OCI-LY1 (cell line): Measurements from ENCODE around the gene IGIP.

Experiments used
- H2AFZ ChIP-seq: fragments of 200-600 bp; sonication (generic), shearing (Covaris generic); 2 replicates; pipeline ENCODE4 v1.6.0; 2014; ENCODE audit warnings: antibody characterized with exemption, mild to moderate bottlenecking, low read length
- H3F3A ChIP-seq: fragments of 200-600 bp; sonication (generic), shearing (Covaris generic); 2 replicates; pipeline ENCODE4 v1.6.0; 2014; ENCODE audit warnings: mild to moderate bottlenecking, antibody characterized with exemption, low read length, moderate library complexity; ENCODE audit not compliant: insufficient read depth
- H3K27ac ChIP-seq: fragments of 200-600 bp; sonication (generic); 2 replicates; pipeline ENCODE4 v1.5.1; 2014; ENCODE audit warnings: low read length, mixed run types, mild to moderate bottlenecking, low read depth; ENCODE audit not compliant: poor library complexity, severe bottlenecking
- H3K27me3 ChIP-seq: fragments of 200-600 bp; sonication (generic); 2 replicates; pipeline ENCODE4 v1.6.0; 2014; ENCODE audit warnings: antibody characterized with exemption, mild to moderate bottlenecking, low read length, moderate library complexity; ENCODE audit not compliant: insufficient read depth
- H3K36me3 ChIP-seq: fragments of 200-600 bp; sonication (generic); 2 replicates; pipeline ENCODE4 v1.6.1; 2014; ENCODE audit warnings: mild to moderate bottlenecking, antibody characterized with exemption, low read length, moderate library complexity, mixed read lengths; ENCODE audit not compliant: insufficient read depth
- H3K4me1 ChIP-seq: fragments of 200-600 bp; sonication (generic); 2 replicates; pipeline ENCODE4 v1.5.1; 2014; ENCODE audit warnings: mild to moderate bottlenecking, low read length, moderate library complexity; ENCODE audit not compliant: insufficient read depth, severe bottlenecking
- H3K4me2 ChIP-seq: fragments of 200-600 bp; sonication (generic), shearing (Covaris generic); 2 replicates; pipeline ENCODE4 v1.6.1; 2014; ENCODE audit warnings: low read length
- H3K4me3 ChIP-seq: fragments of 200-600 bp; sonication (generic); 2 replicates; pipeline ENCODE4 v1.5.1; 2014; ENCODE audit warnings: low read length, low read depth, mild to moderate bottlenecking, mixed read lengths; ENCODE audit not compliant: poor library complexity, severe bottlenecking
- H3K79me2 ChIP-seq: fragments of 200-600 bp; shearing (Covaris generic); 2 replicates; pipeline ENCODE4 v1.6.1; 2016; ENCODE audit warnings: mixed run types, low read length, mixed read lengths; ENCODE audit not compliant: insufficient read depth
- H3K9ac ChIP-seq: fragments of 200-600 bp; sonication (generic), shearing (Covaris generic); 2 replicates; pipeline ENCODE4 v1.6.1; 2014; ENCODE audit warnings: mild to moderate bottlenecking, low read length, mixed read lengths
- H3K9me2 ChIP-seq: fragments of 200-600 bp; sonication (generic), shearing (Covaris generic); 2 replicates; pipeline ENCODE4 v1.6.1; 2014; ENCODE audit warnings: low read depth, mild to moderate bottlenecking, low read length, mixed read lengths
- H3K9me3 ChIP-seq: fragments of 200-600 bp; shearing (Covaris generic); 2 replicates; pipeline ENCODE4 v1.6.1; 2014; ENCODE audit warnings: low read length, mixed read lengths
- H4K20me1 ChIP-seq: fragments of 200-600 bp; sonication (generic), shearing (Covaris generic); 2 replicates; pipeline ENCODE4 v1.6.0; 2016; ENCODE audit warnings: mild to moderate bottlenecking, low read length; ENCODE audit not compliant: insufficient read depth
- CTCF ChIP-seq: fragments of 200-600 bp; sonication (generic), shearing (Covaris generic); IDR thresholded peaks from 2 replicates; pipeline ENCODE4 v1.5.1; 2017; ENCODE audit warnings: mild to moderate bottlenecking, antibody characterized with exemption, low read length, moderate library complexity, mixed read lengths
- EZH2 ChIP-seq: fragments of 200-600 bp; sonication (generic), shearing (Covaris generic); IDR thresholded peaks from 2 replicates; pipeline ENCODE4 v1.8.0; 2017; ENCODE audit warnings: borderline replicate concordance, mixed run types, mild to moderate bottlenecking, antibody characterized with exemption, low read length, moderate library complexity, mixed read lengths

The IGIP gene

GRCh38 chr5:140157032-140157781 is 31.5 kb downstream of the IGIP start:
- H3K9ac ChIP-seq: no peak overlapping the region
- H3K4me3 ChIP-seq: no peak overlapping the region
- peaks cover 4% of the 10 kb centered on the region for H3K4me1 ChIP-seq
- H3K36me3 ChIP-seq: no peaks in the 10 kb centered on the region
- peak overlapping the region; percentile 25; the same call in 1 of the 2 replicates for H3K4me2 ChIP-seq
- no peaks in the 10 kb centered on the region for H3K9me2 ChIP-seq
- H4K20me1 ChIP-seq: no peaks in the 10 kb centered on the region
- no peaks in the 10 kb centered on the region for H3K79me2 ChIP-seq
- H3K27ac ChIP-seq: no peak overlapping the region
- no peak for TF ChIP-seq EZH2
- peak; percentile 92 for TF ChIP-seq CTCF
- H3K27me3 ChIP-seq: no peaks in the 10 kb centered on the region
- H3K9me3 ChIP-seq: no peaks in the 10 kb centered on the region
- no peak overlapping the region for H2AFZ ChIP-seq
- no peaks in the 10 kb centered on the region for H3F3A ChIP-seq

GRCh38 chr5:140159014-140159927 is 33.5 kb downstream of the IGIP start:
- H3K27me3 ChIP-seq: peaks cover 6% of the 10 kb centered on the region; the same call in 1 of the 2 replicates
- H3K4me2 ChIP-seq: no peak overlapping the region
- no peaks in the 10 kb centered on the region for H4K20me1 ChIP-seq
- H3K4me1 ChIP-seq: peaks cover 4% of the 10 kb centered on the region
- H3K27ac ChIP-seq: no peak overlapping the region
- no peak overlapping the region for H3K9ac ChIP-seq
- H2AFZ ChIP-seq: no peak overlapping the region
- no peaks in the 10 kb centered on the region for H3K36me3 ChIP-seq
- no peaks in the 10 kb centered on the region for H3K9me2 ChIP-seq
- H3K79me2 ChIP-seq: no peaks in the 10 kb centered on the region
- H3K4me3 ChIP-seq: no peak overlapping the region
- no peaks in the 10 kb centered on the region for H3K9me3 ChIP-seq
- TF ChIP-seq EZH2: no peak
- no peak for TF ChIP-seq CTCF
- no peaks in the 10 kb centered on the region for H3F3A ChIP-seq

GRCh38 chr5:140162275-140162674 is 36.5 kb downstream of the IGIP start:
- no peak overlapping the region for H2AFZ ChIP-seq
- no peak overlapping the region for H3K27ac ChIP-seq
- no peaks in the 10 kb centered on the region for H3K9me3 ChIP-seq
- no peaks in the 10 kb centered on the region for H4K20me1 ChIP-seq
- H3K79me2 ChIP-seq: no peaks in the 10 kb centered on the region
- no peak overlapping the region for H3K4me3 ChIP-seq
- peaks cover 6% of the 10 kb centered on the region; the same call in 1 of the 2 replicates for H3K27me3 ChIP-seq
- no peak for TF ChIP-seq CTCF
- TF ChIP-seq EZH2: no peak
- no peaks in the 10 kb centered on the region for H3K36me3 ChIP-seq
- no peaks in the 10 kb centered on the region for H3F3A ChIP-seq
- H3K4me2 ChIP-seq: no peak overlapping the region
- no peaks in the 10 kb centered on the region for H3K9me2 ChIP-seq
- no peak overlapping the region for H3K9ac ChIP-seq
- no peaks in the 10 kb centered on the region for H3K4me1 ChIP-seq
